Measurements from ENCODE around the gene DMD.

The DMD gene

GRCh38 chrX:31287861-31288260, 1923.5 kb downstream of the DMD start:
- no peak for TF ChIP-seq MAX (IDR thresholded peaks at IDR 0.05; ENCODE audit: low read depth, low read length)
- no peak for TF ChIP-seq MYC (IDR thresholded peaks at IDR 0.05; ENCODE audit: low read depth, low read length)
- no peak for TF ChIP-seq POLR2A (IDR thresholded peaks at IDR 0.05; ENCODE audit: extremely low read depth, insufficient read length)
- TF ChIP-seq CTCF (IDR thresholded peaks at IDR 0.05; ENCODE audit: low read depth, low read length) = no peak
- DNase-seq (ENCODE audit: low read depth) = no peak
- no peak overlapping the region for H3K4me3 ChIP-seq (ENCODE audit: low read depth, low read length)

GRCh38 chrX:31280580-31280979, 1930.8 kb downstream of the DMD start:
- no peak for DNase-seq (ENCODE audit: low read depth)
- H3K4me3 ChIP-seq (ENCODE audit: low read depth, low read length) = no peak overlapping the region
- TF ChIP-seq CTCF (IDR thresholded peaks at IDR 0.05; ENCODE audit: low read depth, low read length) (no peak), MAX (IDR thresholded peaks at IDR 0.05; ENCODE audit: low read depth, low read length) (no peak), POLR2A (IDR thresholded peaks at IDR 0.05; ENCODE audit: extremely low read depth, insufficient read length) (no peak), MYC (IDR thresholded peaks at IDR 0.05; ENCODE audit: low read depth, low read length) (no peak)

GRCh38 chrX:31279359-31279758, 1932.0 kb downstream of the DMD start:
- TF ChIP-seq CTCF (IDR thresholded peaks at IDR 0.05; ENCODE audit: low read depth, low read length) (no peak), POLR2A (IDR thresholded peaks at IDR 0.05; ENCODE audit: extremely low read depth, insufficient read length) (no peak), MAX (IDR thresholded peaks at IDR 0.05; ENCODE audit: low read depth, low read length) (no peak), MYC (IDR thresholded peaks at IDR 0.05; ENCODE audit: low read depth, low read length) (no peak)
- H3K4me3 ChIP-seq (ENCODE audit: low read depth, low read length) = no peak overlapping the region
- peak; percentile 6 for DNase-seq (ENCODE audit: low read depth)

- TF ChIP-seq MYC (IDR thresholded peaks at IDR 0.05; ENCODE audit: low read depth, low read length) = no peak
- TF ChIP-seq CTCF (IDR thresholded peaks at IDR 0.05; ENCODE audit: low read depth, low read length) = no peak
- TF ChIP-seq POLR2A (IDR thresholded peaks at IDR 0.05; ENCODE audit: extremely low read depth, insufficient read length) = no peak
- no peak for TF ChIP-seq MAX (IDR thresholded peaks at IDR 0.05; ENCODE audit: low read depth, low read length)
These were observed 1938.9 kb downstream of the DMD start for GRCh38 chrX:31272472-31272775.

GRCh38 chrX:31271615-31272471, 1939.5 kb downstream of the DMD start:
- no peak for TF ChIP-seq MAX (IDR thresholded peaks at IDR 0.05; ENCODE audit: low read depth, low read length)
- no peak for TF ChIP-seq MYC (IDR thresholded peaks at IDR 0.05; ENCODE audit: low read depth, low read length)
- TF ChIP-seq CTCF (IDR thresholded peaks at IDR 0.05; ENCODE audit: low read depth, low read length) = no peak
- no peak overlapping the region for H3K4me3 ChIP-seq (ENCODE audit: low read depth, low read length)
- no peak for DNase-seq (ENCODE audit: low read depth)

More at GRCh38 chrX:31272472-31272775, 1938.9 kb downstream of the DMD start:
- no peak overlapping the region for H3K4me3 ChIP-seq (ENCODE audit: low read depth, low read length)
- DNase-seq (ENCODE audit: low read depth) = no peak

Measured in NB4 (cell line).